ENCODE results near the gene MAMSTR. TPM values are rescaled to one million over a fixed set of nuclear protein-coding genes. Genes with fewer than 3 reads are reported as not detected.

MAMSTR gene
- total and polyA plus RNA-seq, 12 donors: 8.9 to 57.9 (median 26.4) TPM

DNA sequence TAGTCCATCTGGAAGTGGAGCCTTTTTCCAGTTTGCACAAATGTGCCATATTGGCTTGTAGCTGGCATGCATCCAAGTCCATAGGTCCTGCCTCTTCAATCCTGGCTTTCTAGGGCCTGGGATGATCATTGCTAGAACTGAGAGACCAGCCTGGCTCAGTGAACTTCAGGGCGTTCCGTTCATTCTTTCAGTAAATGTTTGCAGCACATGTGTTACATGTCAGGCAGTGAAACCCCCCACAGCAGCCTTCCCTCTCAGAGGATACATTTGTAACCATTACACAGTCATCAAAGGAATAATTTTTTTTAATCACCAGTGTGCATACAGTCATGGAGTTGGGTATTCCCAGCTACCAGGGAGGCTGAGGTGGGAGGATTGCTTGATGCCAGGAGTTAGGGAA lies 14.1 kb downstream of the MAMSTR start:
- Histone ChIP-seq H3K27ac (no peak overlapping the region), H3K4me3 (no peak overlapping the region), H3K36me3 (replicated peaks in 1 of 2) (no peaks in the 10 kb centered on the region), H3K27me3 (no peaks in the 10 kb centered on the region), H3K4me1 (replicated peaks in 1 of 2) (no peaks in the 10 kb centered on the region), H3K9me3 (replicated peaks in 1 of 3) (no peaks in the 10 kb centered on the region)
- no peak for TF ChIP-seq POLR2A (IDR thresholded peaks at IDR 0.05)
- TF ChIP-seq, protein P1, sequence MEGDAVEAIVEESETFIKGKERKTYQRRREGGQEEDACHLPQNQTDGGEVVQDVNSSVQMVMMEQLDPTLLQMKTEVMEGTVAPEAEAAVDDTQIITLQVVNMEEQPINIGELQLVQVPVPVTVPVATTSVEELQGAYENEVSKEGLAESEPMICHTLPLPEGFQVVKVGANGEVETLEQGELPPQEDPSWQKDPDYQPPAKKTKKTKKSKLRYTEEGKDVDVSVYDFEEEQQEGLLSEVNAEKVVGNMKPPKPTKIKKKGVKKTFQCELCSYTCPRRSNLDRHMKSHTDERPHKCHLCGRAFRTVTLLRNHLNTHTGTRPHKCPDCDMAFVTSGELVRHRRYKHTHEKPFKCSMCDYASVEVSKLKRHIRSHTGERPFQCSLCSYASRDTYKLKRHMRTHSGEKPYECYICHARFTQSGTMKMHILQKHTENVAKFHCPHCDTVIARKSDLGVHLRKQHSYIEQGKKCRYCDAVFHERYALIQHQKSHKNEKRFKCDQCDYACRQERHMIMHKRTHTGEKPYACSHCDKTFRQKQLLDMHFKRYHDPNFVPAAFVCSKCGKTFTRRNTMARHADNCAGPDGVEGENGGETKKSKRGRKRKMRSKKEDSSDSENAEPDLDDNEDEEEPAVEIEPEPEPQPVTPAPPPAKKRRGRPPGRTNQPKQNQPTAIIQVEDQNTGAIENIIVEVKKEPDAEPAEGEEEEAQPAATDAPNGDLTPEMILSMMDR (IDR thresholded peaks at IDR 0.05): no peak
- WGBS, 4 donors: 39 to 89% (median 70%) methylated on average over 2 of the region's 2 CpGs
- DNase-seq: no peak
- intact Hi-C loops (cut with DNase I): no loop called here

DNA sequence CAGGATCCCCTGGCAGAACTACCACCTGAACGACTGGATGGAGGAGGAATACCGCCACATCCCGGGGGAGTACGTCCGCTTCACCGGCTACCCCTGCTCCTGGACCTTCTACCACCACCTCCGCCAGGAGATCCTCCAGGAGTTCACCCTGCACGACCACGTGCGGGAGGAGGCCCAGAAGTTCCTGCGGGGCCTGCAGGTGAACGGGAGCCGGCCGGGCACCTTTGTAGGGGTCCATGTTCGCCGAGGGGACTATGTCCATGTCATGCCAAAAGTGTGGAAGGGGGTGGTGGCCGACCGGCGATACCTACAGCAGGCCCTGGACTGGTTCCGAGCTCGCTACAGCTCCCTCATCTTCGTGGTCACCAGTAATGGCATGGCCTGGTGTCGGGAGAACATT lies 16.2 kb downstream of the MAMSTR start:
- Histone ChIP-seq H3K36me3 (replicated peaks in 1 of 2) (no peaks in the 10 kb centered on the region), H3K4me3 (no peak overlapping the region), H3K9me3 (replicated peaks in 1 of 3) (no peaks in the 10 kb centered on the region), H3K4me1 (replicated peaks in 1 of 2) (no peaks in the 10 kb centered on the region), H3K27ac (no peak overlapping the region), H3K27me3 (no peaks in the 10 kb centered on the region)
- intact Hi-C loops (cut with DNase I): no loop called here
- 90 to 96% (median 93%) methylated on average over 7 to 23 of the region's 23 CpGs for WGBS, 4 donors
- DNase-seq: no peak
- no peak for TF ChIP-seq POLR2A (IDR thresholded peaks at IDR 0.05)
- TF ChIP-seq, protein P1 (IDR thresholded peaks at IDR 0.05): no peak

DNA sequence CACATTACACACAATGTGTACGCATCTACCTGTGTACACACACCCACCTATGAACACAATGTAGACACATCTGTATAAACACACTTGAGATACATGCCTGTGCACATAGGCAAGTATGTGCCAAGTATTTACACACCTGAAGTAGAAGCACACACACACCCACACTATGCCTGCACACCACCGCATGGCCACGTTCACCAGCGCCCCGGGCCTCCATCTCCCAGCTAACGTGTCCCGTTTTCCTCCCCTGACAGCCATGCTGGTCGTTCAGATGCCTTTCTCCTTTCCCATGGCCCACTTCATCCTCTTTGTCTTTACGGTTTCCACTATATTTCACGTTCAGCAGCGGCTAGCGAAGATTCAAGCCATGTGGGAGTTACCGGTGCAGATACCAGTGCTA lies 16.8 kb downstream of the MAMSTR start:
- 92 to 95% (median 93%) methylated on average over 13 of the region's 13 CpGs for WGBS, 4 donors
- DNase-seq: no peak
- no peaks in the 10 kb centered on the region for H3K4me1 ChIP-seq (replicated peaks in 1 of 2)
- no peaks in the 10 kb centered on the region for H3K36me3 ChIP-seq (replicated peaks in 1 of 2)
- no peaks in the 10 kb centered on the region for H3K9me3 ChIP-seq (replicated peaks in 1 of 3)
- no peaks in the 10 kb centered on the region for H3K27me3 ChIP-seq
- TF ChIP-seq, protein P1 (IDR thresholded peaks at IDR 0.05): no peak
- no peak overlapping the region for H3K27ac ChIP-seq
- intact Hi-C loops (cut with DNase I): no loop called here
- no peak overlapping the region for H3K4me3 ChIP-seq

DNA sequence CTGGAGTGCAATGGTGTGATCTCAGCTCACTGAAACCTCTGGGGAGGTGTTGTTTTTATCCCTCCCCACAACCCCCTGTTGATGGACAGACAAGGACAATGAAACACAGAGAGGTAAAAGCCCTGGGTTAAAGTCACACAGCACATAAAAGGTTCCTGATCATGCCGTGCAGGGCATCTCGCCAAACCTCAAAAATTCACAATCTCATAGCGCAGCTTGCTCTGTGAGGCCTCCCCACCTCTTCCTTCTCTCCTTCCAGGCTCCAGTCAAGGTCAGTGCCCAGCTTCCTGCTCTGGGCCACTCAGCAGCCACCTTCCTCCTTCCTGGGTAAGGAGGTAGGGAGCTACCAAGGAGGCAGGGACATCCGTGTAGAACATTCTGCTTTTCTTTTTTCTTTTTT lies 21.5 kb downstream of the MAMSTR start:
- H3K4me3 ChIP-seq: no peak overlapping the region
- 34 to 53% (median 46%) methylated on average over 4 of the region's 4 CpGs for WGBS, 4 donors
- no peak for TF ChIP-seq POLR2A (IDR thresholded peaks at IDR 0.05)
- TF ChIP-seq, protein P1 (IDR thresholded peaks at IDR 0.05): no peak
- H3K9me3 ChIP-seq (replicated peaks in 1 of 3): no peaks in the 10 kb centered on the region
- H3K27me3 ChIP-seq: no peaks in the 10 kb centered on the region
- intact Hi-C loops (cut with DNase I): no loop called here
- no peak for DNase-seq
- H3K36me3 ChIP-seq (replicated peaks in 1 of 2): no peaks in the 10 kb centered on the region
- H3K4me1 ChIP-seq (replicated peaks in 1 of 2): no peaks in the 10 kb centered on the region
- no peak overlapping the region for H3K27ac ChIP-seq

Data from adrenal gland (tissue), 12 donors.